ENCODE results near the gene PAX7.

The PAX7 gene

GRCh38 chr1:18705811-18706210, 75.2 kb downstream of the PAX7 start:
- Histone ChIP-seq H3K4me3 (replicated peaks; ENCODE audit: insufficient read depth, low read length) (no peak overlapping the region), H3K27me3 (ENCODE audit: insufficient read depth, poor library complexity, severe bottlenecking) (no peaks in the 10 kb centered on the region), H3K27ac (replicated peaks) (no peak overlapping the region)
- TF ChIP-seq POLR2AphosphoS5 (IDR thresholded peaks at IDR 0.05; ENCODE audit: low read depth) = no peak
- TF ChIP-seq SPI1 (IDR thresholded peaks at IDR 0.05; ENCODE audit: borderline replicate concordance, low read depth) = no peak
- no peak for TF ChIP-seq GABPA (IDR thresholded peaks at IDR 0.05; ENCODE audit: low read depth)
- TF ChIP-seq CTCF (IDR thresholded peaks at IDR 0.05; ENCODE audit: insufficient read depth, low read length) = no peak
- TF ChIP-seq REST (IDR thresholded peaks at IDR 0.05; ENCODE audit: insufficient replicate concordance, low read depth) = no peak
- no peak for DNase-seq (ENCODE audit: low read depth in 1 of 2, low spot score in 1 of 2)

- no peak for DNase-seq (ENCODE audit: low read depth in 1 of 2, low spot score in 1 of 2)
- no peak overlapping the region for H3K27ac ChIP-seq (replicated peaks)
- no peaks in the 10 kb centered on the region for H3K27me3 ChIP-seq (ENCODE audit: insufficient read depth, poor library complexity, severe bottlenecking)
- no peak for TF ChIP-seq POLR2AphosphoS5 (IDR thresholded peaks at IDR 0.05; ENCODE audit: low read depth)
- TF ChIP-seq CTCF (IDR thresholded peaks at IDR 0.05; ENCODE audit: insufficient read depth, low read length) = no peak
- TF ChIP-seq GABPA (IDR thresholded peaks at IDR 0.05; ENCODE audit: low read depth) = no peak
- TF ChIP-seq SPI1 (IDR thresholded peaks at IDR 0.05; ENCODE audit: borderline replicate concordance, low read depth) = no peak
- H3K4me3 ChIP-seq (replicated peaks; ENCODE audit: insufficient read depth, low read length) = no peak overlapping the region
Observed at GRCh38 chr1:18707696-18708257, 77.1 kb downstream of the PAX7 start.

- Histone ChIP-seq H3K27me3 (ENCODE audit: insufficient read depth, poor library complexity, severe bottlenecking) (peaks cover 6% of the 10 kb centered on the region), H3K27ac (replicated peaks) (no peak overlapping the region), H3K4me3 (replicated peaks; ENCODE audit: insufficient read depth, low read length) (no peak overlapping the region)
- no peak for DNase-seq (ENCODE audit: low read depth in 1 of 2, low spot score in 1 of 2)
- TF ChIP-seq SPI1 (IDR thresholded peaks at IDR 0.05; ENCODE audit: borderline replicate concordance, low read depth) (no peak), REST (IDR thresholded peaks at IDR 0.05; ENCODE audit: insufficient replicate concordance, low read depth) (no peak), POLR2AphosphoS5 (IDR thresholded peaks at IDR 0.05; ENCODE audit: low read depth) (no peak), GABPA (IDR thresholded peaks at IDR 0.05; ENCODE audit: low read depth) (no peak), CTCF (IDR thresholded peaks at IDR 0.05; ENCODE audit: insufficient read depth, low read length) (no peak)
Observed at GRCh38 chr1:18710002-18710401, 79.4 kb downstream of the PAX7 start.

- no peak for DNase-seq (ENCODE audit: low read depth in 1 of 2, low spot score in 1 of 2)
- H3K27ac ChIP-seq (replicated peaks) = no peak overlapping the region
- peaks cover 10% of the 10 kb centered on the region for H3K27me3 ChIP-seq (ENCODE audit: insufficient read depth, poor library complexity, severe bottlenecking)
- H3K4me3 ChIP-seq (replicated peaks; ENCODE audit: insufficient read depth, low read length) = no peak overlapping the region
- no peak for TF ChIP-seq REST (IDR thresholded peaks at IDR 0.05; ENCODE audit: insufficient replicate concordance, low read depth)
- TF ChIP-seq POLR2AphosphoS5 (IDR thresholded peaks at IDR 0.05; ENCODE audit: low read depth) = no peak
- no peak for TF ChIP-seq SPI1 (IDR thresholded peaks at IDR 0.05; ENCODE audit: borderline replicate concordance, low read depth)
- TF ChIP-seq CTCF (IDR thresholded peaks at IDR 0.05; ENCODE audit: insufficient read depth, low read length) = no peak
- no peak for TF ChIP-seq GABPA (IDR thresholded peaks at IDR 0.05; ENCODE audit: low read depth)
Observed at GRCh38 chr1:18711003-18711402, 80.4 kb downstream of the PAX7 start.

Data from HL-60 (cell line).